ENCODE results near the gene CYBA.

DNA sequence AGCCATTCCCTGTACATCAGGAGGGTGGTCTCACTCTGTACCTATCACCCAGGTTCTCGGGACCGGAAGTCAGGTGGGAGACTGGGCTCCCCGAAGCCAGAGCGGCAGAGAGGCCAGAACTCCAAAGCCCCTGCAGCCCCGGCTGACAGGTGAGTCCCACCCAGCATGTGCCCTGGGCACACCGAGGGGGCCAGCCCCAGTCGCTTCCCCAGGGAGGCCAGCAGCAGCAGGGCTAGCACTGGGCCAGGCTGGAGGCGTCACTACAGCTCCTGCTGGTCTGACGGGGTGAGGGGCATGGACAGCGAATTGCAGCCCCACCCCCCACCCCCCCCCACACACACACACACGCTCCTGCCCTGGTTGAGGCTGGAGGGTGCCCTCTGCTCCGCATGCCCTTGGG lies 20.4 kb downstream of the CYBA start:
- TF ChIP-seq SOX6 (IDR thresholded peaks at IDR 0.05) (no peak), ZSCAN29 (IDR thresholded peaks at IDR 0.05) (no peak), PCBP2 (IDR thresholded peaks at IDR 0.05; ENCODE audit: low read depth, low read length, poor library complexity, severe bottlenecking) (no peak), SIX5 (IDR thresholded peaks at IDR 0.05; ENCODE audit: borderline replicate concordance in 1 of 2, insufficient read depth in 1 of 2, low read depth in 1 of 2, low read length in 2 of 2) (no peak), TAF1 (IDR thresholded peaks at IDR 0.05; ENCODE audit: control insufficient read depth, extremely low read depth, insufficient read depth, low read length, severe bottlenecking) (no peak), KLF16 (IDR thresholded peaks at IDR 0.05) (no peak), POLR2A (conservative IDR thresholded peaks at IDR 0.05) (no peak), OTX1 (CRISPR knock-in tag; IDR thresholded peaks at IDR 0.05) (no peak), HNRNPK (IDR thresholded peaks at IDR 0.05; ENCODE audit: low read depth, low read length, poor library complexity, severe bottlenecking) (no peak), SMAD1 (IDR thresholded peaks at IDR 0.05; ENCODE audit: low read depth, low read length, partially characterized antibody) (no peak)
- TF ChIP-seq, protein P1, sequence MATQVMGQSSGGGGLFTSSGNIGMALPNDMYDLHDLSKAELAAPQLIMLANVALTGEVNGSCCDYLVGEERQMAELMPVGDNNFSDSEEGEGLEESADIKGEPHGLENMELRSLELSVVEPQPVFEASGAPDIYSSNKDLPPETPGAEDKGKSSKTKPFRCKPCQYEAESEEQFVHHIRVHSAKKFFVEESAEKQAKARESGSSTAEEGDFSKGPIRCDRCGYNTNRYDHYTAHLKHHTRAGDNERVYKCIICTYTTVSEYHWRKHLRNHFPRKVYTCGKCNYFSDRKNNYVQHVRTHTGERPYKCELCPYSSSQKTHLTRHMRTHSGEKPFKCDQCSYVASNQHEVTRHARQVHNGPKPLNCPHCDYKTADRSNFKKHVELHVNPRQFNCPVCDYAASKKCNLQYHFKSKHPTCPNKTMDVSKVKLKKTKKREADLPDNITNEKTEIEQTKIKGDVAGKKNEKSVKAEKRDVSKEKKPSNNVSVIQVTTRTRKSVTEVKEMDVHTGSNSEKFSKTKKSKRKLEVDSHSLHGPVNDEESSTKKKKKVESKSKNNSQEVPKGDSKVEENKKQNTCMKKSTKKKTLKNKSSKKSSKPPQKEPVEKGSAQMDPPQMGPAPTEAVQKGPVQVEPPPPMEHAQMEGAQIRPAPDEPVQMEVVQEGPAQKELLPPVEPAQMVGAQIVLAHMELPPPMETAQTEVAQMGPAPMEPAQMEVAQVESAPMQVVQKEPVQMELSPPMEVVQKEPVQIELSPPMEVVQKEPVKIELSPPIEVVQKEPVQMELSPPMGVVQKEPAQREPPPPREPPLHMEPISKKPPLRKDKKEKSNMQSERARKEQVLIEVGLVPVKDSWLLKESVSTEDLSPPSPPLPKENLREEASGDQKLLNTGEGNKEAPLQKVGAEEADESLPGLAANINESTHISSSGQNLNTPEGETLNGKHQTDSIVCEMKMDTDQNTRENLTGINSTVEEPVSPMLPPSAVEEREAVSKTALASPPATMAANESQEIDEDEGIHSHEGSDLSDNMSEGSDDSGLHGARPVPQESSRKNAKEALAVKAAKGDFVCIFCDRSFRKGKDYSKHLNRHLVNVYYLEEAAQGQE (IDR thresholded peaks at IDR 0.05; ENCODE audit: borderline replicate concordance): no peak
- TF ChIP-seq, protein P1 (CRISPR knock-in tag; IDR thresholded peaks at IDR 0.05; ENCODE audit: low read depth): no peak
- TF ChIP-seq, protein P2, sequence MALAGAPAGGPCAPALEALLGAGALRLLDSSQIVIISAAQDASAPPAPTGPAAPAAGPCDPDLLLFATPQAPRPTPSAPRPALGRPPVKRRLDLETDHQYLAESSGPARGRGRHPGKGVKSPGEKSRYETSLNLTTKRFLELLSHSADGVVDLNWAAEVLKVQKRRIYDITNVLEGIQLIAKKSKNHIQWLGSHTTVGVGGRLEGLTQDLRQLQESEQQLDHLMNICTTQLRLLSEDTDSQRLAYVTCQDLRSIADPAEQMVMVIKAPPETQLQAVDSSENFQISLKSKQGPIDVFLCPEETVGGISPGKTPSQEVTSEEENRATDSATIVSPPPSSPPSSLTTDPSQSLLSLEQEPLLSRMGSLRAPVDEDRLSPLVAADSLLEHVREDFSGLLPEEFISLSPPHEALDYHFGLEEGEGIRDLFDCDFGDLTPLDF (CRISPR knock-in tag; IDR thresholded peaks at IDR 0.05): no peak
- TF ChIP-seq, protein P3, sequence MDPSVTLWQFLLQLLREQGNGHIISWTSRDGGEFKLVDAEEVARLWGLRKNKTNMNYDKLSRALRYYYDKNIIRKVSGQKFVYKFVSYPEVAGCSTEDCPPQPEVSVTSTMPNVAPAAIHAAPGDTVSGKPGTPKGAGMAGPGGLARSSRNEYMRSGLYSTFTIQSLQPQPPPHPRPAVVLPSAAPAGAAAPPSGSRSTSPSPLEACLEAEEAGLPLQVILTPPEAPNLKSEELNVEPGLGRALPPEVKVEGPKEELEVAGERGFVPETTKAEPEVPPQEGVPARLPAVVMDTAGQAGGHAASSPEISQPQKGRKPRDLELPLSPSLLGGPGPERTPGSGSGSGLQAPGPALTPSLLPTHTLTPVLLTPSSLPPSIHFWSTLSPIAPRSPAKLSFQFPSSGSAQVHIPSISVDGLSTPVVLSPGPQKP (CRISPR knock-in tag; IDR thresholded peaks at IDR 0.05): no peak
- TF ChIP-seq, protein P4, sequence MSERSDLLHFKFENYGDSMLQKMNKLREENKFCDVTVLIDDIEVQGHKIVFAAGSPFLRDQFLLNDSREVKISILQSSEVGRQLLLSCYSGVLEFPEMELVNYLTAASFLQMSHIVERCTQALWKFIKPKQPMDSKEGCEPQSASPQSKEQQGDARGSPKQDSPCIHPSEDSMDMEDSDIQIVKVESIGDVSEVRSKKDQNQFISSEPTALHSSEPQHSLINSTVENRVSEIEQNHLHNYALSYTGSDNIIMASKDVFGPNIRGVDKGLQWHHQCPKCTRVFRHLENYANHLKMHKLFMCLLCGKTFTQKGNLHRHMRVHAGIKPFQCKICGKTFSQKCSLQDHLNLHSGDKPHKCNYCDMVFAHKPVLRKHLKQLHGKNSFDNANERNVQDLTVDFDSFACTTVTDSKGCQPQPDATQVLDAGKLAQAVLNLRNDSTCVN (CRISPR knock-in tag; IDR thresholded peaks at IDR 0.05): no peak
